GM18507 (cell line): ENCODE measurements around the gene TMEM145.

Experiments
- DNase-seq: peaks from one replicate; pipeline ENCODE4 v3.0.0; 2011; ENCODE audit warnings: low read depth; ENCODE audit not compliant: insufficient read length; ENCODE audit errors: extremely low spot score
- FAIRE-seq: peaks from 2 replicates; lab custom pipeline; 2011; peaks lifted over from hg19 to GRCh38; lab: Jason Lieb, UNC

The TMEM145 gene

GRCh38 chr19:42303876-42304275, 9.2 kb upstream of the TMEM145 start:
- DNase-seq (no peak), FAIRE-seq (no peak)

- no peak for FAIRE-seq
- no peak for DNase-seq
These were observed 6.5 kb upstream of the TMEM145 start for GRCh38 chr19:42306646-42307045.

- FAIRE-seq: no peak
- no peak for DNase-seq
These were observed 3.4 kb upstream of the TMEM145 start for GRCh38 chr19:42309686-42310085.

GRCh38 chr19:42311657-42312056, 1.5 kb upstream of the TMEM145 start:
- no peak for DNase-seq
- FAIRE-seq: no peak

- FAIRE-seq: no peak
- DNase-seq: no peak
These were observed 739 bp upstream of the TMEM145 start for GRCh38 chr19:42312370-42312769.

DNA sequence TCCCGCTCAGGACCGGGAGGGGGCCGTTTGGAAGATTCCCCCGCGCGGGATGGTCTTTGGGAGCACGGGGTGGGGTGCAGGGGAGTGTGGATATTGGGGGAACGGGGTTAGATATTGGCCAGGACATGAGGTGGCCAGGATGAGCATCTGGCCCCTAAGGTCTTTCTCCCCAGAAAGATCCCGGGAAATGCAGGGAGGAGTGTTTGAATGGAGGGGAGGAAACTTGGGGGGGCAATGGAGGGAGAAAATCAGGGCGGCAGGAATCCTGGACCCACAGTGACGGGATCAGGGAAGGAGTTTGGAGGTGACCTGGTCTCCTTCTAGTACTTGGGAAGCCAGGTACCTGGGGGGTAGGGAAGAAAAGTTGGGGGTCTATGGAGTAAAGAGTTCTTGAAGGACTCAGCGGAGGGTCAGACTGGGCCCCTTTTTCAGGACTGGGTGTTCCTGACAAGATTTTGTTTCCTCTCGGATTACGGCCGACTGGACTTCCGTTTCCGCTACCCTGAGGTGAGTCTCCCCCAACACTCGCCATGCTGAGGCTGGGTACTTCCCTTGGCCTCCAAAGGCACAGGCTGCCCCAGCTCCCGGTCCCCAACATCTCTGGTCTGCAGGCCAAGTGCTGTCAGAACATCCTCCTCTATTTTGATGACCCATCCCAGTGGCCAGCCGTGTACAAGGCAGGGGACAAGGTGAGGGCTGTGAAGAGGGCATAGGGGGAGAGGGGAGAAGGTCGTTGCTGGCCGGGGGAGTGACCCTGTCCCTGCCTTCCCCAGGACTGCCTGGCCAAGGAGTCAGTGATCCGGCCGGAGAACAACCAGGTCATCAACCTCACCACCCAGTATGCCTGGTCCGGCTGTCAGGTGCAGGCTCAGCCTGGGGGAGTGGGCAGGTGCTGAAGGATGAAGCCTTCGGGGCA, 989 bp downstream of the TMEM145 start:
- no peak for FAIRE-seq
- no peak for DNase-seq

GRCh38 chr19:42315024-42315423, 1.9 kb downstream of the TMEM145 start:
- FAIRE-seq: no peak
- no peak for DNase-seq

DNA sequence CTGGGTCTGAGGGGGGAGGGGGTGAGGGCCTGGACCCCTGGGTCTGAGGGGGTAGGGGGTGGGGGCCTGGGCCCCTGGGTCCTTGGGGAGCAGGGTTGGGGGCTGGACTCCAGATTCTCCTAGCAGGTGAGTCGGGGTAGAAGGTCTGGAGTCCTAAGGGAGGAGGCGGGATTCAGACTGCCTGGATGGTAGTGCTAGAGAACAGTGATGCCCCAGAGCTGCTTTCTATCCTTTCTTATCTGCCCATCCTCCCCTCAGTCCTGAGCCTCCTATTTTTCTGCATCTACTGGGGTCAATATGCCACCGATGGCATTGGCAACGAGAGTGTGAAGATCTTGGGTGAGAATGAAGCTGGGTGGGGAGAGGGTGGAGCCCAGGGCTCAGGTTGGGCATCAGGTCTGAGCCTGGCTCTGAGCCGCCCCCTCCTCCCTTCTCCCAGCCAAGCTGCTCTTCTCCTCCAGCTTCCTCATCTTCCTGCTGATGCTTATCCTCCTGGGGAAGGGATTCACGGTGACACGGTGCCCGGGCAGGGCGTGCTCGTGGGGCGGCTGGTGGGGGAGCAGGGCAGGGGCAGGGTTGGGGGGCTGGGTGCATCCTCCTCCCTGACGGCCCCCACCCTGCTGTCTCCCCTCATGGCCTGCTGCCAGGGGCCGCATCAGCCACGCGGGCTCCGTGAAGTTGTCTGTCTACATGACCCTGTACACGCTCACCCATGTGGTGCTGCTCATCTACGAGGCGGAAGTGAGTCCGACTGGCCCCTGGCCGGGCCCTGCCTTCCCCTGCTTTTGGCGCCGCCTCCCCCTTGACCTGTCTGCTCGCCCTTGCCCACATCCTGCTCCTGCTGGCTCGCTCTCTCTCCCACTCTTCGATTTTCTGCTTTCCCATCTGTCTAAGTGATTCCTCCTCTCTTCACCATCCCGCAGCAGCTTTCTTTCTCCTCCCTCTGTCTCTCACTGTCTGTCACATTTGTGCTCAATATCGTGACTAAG, 3.4 kb downstream of the TMEM145 start:
- DNase-seq (no peak), FAIRE-seq (peak; percentile 78)

DNA sequence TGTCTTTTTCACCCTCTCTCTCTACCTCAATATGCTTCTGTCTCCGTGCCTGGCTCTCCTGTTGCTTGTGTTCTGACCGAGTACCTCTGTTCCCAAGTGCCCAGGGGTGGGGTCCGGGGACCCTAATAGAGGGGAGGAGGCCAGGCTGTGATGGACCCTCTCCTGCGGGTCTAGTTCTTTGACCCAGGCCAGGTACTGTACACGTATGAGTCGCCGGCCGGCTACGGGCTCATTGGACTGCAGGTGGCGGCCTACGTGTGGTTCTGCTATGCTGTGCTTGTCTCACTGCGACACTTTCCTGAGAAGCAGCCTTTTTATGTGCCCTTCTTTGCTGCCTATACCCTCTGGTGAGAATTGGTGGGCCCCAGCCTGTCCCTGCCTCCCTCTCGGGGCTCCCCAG, 4.4 kb downstream of the TMEM145 start:
- FAIRE-seq (no peak), DNase-seq (no peak)

DNA sequence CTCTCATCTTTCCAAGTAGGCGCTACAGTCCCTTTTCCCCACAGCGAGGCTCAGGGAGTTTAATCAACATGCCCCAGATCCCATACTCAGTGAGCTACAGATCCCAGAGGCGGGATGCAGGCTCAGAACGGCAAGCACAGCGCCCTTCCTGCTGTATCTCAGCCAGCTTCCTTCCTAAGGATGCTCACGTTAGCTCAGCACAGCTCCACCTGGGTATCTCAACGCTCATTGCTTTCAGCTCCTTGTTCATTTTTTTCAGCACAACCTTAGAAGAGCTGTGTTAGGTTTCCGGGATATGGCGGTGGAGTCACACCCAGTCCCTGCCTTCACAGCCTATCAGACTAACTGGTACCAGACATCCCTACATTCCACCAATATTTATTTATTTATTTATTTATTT, 9.2 kb downstream of the TMEM145 start:
- FAIRE-seq: no peak
- no peak for DNase-seq

GRCh38 chr19:42323473-42323851, 10.4 kb downstream of the TMEM145 start:
- FAIRE-seq: no peak
- DNase-seq: no peak

DNA sequence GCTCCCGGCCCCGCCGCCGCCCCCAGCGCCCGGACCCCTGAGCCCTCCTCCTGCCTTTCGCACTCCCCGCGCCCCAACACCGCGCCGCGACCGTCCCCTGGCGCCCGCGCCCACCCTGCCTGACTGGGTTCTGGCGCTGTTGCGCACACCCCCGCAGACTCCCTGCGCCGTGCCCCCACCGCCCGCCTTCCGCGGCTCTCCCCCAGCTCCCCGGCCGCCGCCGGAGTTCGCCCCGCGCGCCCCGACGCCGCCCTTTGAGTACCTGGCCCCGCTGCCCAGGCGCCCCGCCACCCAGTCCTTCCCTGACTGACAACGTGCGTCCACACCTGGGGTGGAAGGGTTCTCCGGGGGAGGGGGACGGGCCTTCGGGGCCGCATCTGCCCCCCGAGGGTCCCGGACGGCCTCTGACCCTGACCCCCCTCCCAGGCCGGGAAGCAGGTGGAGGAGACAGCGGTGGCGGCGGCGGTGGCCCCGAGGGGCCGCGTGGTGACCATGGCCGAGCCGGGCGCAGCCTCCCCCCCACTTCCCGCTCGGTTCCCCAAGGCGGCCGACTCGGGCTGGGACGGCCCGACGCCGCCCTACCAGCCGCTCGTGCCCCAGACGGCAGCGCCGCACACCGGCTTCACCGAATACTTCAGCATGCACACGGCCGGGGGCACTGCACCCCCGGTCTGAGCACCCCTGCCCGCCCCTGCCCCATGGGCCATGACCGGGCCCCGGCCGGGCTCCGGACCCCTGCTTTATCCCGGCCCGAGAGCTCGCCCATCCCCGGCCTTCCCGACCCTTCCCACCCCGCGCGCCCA, 10.9 kb downstream of the TMEM145 start:
- DNase-seq (no peak), FAIRE-seq (no peak)

DNA sequence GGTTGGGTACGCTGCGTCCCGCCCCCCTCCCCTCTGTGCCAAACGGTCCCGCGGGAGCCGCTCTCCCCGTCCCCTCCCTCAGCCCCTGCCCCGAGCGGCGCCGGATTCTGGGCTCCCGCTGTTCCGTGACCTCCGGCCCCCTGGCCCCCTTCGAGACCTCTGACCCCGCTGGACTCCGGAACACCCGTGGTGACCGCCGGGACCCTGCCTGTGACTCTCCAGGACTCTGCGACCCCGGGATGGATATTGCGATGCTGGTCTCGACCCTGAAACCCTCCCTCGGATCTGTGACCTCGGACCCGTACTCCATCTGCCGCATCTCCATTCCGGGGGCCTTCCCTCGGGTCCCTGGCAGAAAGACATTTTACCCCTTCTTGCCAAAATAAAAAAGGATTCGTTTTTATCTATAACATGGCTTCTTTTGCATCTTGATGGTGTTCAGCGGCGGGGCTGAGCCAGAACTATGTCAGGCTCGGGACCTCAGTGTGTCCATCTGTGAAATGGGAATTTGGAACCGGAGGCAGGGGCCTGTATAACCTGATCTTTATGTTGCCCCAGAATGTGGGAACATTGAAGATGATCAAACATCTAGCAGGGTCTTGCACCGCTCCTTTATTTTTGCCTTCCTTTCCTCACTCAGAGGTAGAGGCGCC, 11.7 kb downstream of the TMEM145 start:
- FAIRE-seq (no peak), DNase-seq (no peak)

- DNase-seq (peak; percentile 97), FAIRE-seq (peak; percentile 100)
These were observed 12.3 kb downstream of the TMEM145 start, which contains the start of gene MEGF8 for GRCh38 chr19:42325308-42325895. MEGF8 (plus strand) TSS chr19:42325635; CDS start chr19:42326244, 609 bp downstream.

GRCh38 chr19:42325896-42326771, 13.0 kb downstream of the TMEM145 start:
- no peak for DNase-seq
- FAIRE-seq: no peak

- DNase-seq (no peak), FAIRE-seq (no peak)
These were observed 13.9 kb downstream of the TMEM145 start for GRCh38 chr19:42326969-42327368.

DNA sequence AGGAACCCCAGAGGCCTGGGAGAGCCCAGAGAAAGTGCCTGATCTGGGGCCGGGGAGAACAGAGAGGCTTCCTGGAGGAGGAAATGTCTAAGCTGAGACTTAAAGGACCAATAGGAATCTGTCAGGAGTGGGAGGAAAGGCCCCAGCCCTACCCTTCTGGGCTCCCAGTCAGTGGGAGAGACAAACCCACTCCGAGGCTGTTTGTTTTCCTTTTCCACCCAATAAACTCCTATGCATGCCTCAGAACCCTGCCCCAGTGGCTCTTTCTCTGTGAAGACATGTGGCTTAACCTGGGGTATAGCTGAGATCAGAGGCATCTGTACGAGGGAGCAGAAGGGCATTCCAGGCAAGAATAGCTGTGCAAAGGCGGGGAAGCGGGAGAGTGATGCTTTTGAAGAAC, 14.3 kb downstream of the TMEM145 start:
- FAIRE-seq: no peak
- no peak for DNase-seq

GRCh38 chr19:42328106-42328505, 15.0 kb downstream of the TMEM145 start:
- DNase-seq: no peak
- no peak for FAIRE-seq
